Lower leg skin (tissue), 4 donors: Measurements from ENCODE around the gene SORCS2. TPM values are rescaled to one million over a fixed set of nuclear protein-coding genes. Genes with fewer than 3 reads are reported as not detected.

Source experiments
- DNase-seq, 2 donors: peaks; one replicate each; pipeline ENCODE4 v3.0.0-alpha.2; 2019; ENCODE audit warnings: low spot score in 2 of 2
- H3K4me3 ChIP-seq: fragments of 200-600 bp; sonication (generic); 2 replicates; pipeline ENCODE4 v1.5.1; 2017; ENCODE audit warnings: mild to moderate bottlenecking, low read depth; ENCODE audit not compliant: poor library complexity, severe bottlenecking
- CTCF ChIP-seq, 3 donors: fragments of 450-650 bp; IDR thresholded peaks; one replicate each; pipeline ENCODE4 v1.5.1; 2016; ENCODE audit warnings: antibody characterized with exemption in 3 of 3, mild to moderate bottlenecking in 3 of 3, moderate library complexity in 2 of 3
- POLR2A ChIP-seq, 2 donors: fragments of 450-650 bp; IDR thresholded peaks; one replicate each; pipeline ENCODE4 v1.6.1; 2016 to 2017; ENCODE audit warnings: antibody characterized with exemption in 2 of 2, mild to moderate bottlenecking in 1 of 2, moderate library complexity in 1 of 2
- WGBS, 2 donors: methylation state at CpG; one replicate each; pipeline ENCODE4 v1.1.5; 2018; 5-methylcytosine and 5-hydroxymethylcytosine counted together
- intact Hi-C: fragments of 100-400 bp; cut with DNase I; formaldehyde crosslinking; loops from one replicate; pipeline ENCODE4 v1.15.0; 2023; ENCODE audit warnings: low total_unique reads
- total RNA-seq, 4 donors: library from RNA; depleted of rRNA; stranded (reverse); fragments of >200 nt; gene quantifications; one replicate each; pipeline ENCODE4 v1.1.0, GENCODE V29; 2016

SORCS2 gene
- total RNA-seq, 4 donors from 2014 or later: 1.1 to 6.4 (median 1.5) TPM

GRCh38 chr4:7547368-7548040, 355.2 kb downstream of the SORCS2 start:
- intact Hi-C loops: no loop called here
- no peak overlapping the region for H3K4me3 ChIP-seq
- WGBS, 2 donors: 31 to 40% methylated on average over 10 of the region's 10 CpGs
- no peak for TF ChIP-seq CTCF (IDR thresholded peaks at IDR 0.05)
- TF ChIP-seq POLR2A (IDR thresholded peaks at IDR 0.05): no peak
- DNase-seq: peak; percentile 70 to 92

GRCh38 chr4:7549866-7550265, 357.5 kb downstream of the SORCS2 start:
- H3K4me3 ChIP-seq: no peak overlapping the region
- TF ChIP-seq CTCF (IDR thresholded peaks at IDR 0.05): no peak
- TF ChIP-seq POLR2A (IDR thresholded peaks at IDR 0.05): no peak
- intact Hi-C loops: no loop called here
- no peak for DNase-seq
- WGBS, 2 donors: 87 to 93% methylated on average over 7 of the region's 7 CpGs

DNA sequence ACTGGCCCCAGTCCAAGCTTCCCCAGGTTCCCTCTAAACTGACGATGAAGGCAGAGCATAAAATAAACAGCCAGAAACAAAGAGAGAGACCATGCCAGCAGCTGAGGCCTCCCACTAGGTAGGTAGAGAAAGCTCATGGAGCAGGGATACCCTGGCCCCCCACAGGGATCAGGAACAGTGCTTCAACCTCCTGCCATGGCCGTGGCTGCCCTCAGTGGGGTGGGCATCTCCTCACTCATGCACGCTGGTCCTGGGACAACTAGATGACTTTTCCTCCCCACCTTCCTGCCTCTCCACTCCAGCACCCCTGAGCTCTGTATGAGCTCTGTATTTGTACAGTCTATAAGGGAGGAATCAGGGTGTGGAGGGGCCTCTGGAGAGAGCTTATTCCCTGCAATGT, 360.1 kb downstream of the SORCS2 start:
- WGBS, 2 donors: 81 to 85% methylated on average over 3 of the region's 3 CpGs
- H3K4me3 ChIP-seq: no peak overlapping the region
- TF ChIP-seq POLR2A (IDR thresholded peaks at IDR 0.05) (no peak), CTCF (IDR thresholded peaks at IDR 0.05) (no peak)
- intact Hi-C loops: no loop called here
- no peak for DNase-seq

GRCh38 chr4:7553280-7553679, 360.9 kb downstream of the SORCS2 start:
- no peak for DNase-seq
- TF ChIP-seq POLR2A (IDR thresholded peaks at IDR 0.05) (no peak), CTCF (IDR thresholded peaks at IDR 0.05) (no peak)
- 78 to 93% methylated on average over 1 of the region's 1 CpG for WGBS, 2 donors
- no peak overlapping the region for H3K4me3 ChIP-seq
- intact Hi-C loops: no loop called here

DNA sequence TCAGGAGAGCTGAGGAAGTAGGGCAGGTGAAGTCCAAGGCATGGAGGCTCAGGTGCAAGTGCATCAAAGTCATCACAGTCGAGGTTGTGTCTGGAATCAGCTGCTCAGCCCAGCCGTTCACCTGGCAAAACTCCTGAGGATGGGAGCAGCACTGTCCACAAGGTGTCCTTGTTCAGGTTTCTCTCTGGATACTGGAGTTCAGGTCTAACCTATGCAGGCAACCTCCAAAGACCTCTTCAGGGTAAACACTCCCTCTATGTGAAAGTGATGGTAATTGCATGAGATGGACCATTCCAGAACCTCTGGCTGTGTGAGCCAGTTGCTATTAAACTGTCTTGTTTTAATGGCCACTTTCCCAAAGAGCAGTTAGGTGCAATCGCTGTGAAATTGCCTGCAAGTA, 362.6 kb downstream of the SORCS2 start:
- H3K4me3 ChIP-seq: no peak overlapping the region
- no peak for DNase-seq
- 74 to 81% methylated on average over 3 of the region's 3 CpGs for WGBS, 2 donors
- intact Hi-C loops: no loop called here
- TF ChIP-seq POLR2A (IDR thresholded peaks at IDR 0.05) (no peak), CTCF (IDR thresholded peaks at IDR 0.05) (no peak)

GRCh38 chr4:7556558-7556957, 364.2 kb downstream of the SORCS2 start:
- intact Hi-C loops: no loop called here
- no peak for DNase-seq
- no peak for TF ChIP-seq CTCF (IDR thresholded peaks at IDR 0.05)
- H3K4me3 ChIP-seq: no peak overlapping the region
